Measurements from ENCODE around the gene HNMT.

HNMT gene

DNA sequence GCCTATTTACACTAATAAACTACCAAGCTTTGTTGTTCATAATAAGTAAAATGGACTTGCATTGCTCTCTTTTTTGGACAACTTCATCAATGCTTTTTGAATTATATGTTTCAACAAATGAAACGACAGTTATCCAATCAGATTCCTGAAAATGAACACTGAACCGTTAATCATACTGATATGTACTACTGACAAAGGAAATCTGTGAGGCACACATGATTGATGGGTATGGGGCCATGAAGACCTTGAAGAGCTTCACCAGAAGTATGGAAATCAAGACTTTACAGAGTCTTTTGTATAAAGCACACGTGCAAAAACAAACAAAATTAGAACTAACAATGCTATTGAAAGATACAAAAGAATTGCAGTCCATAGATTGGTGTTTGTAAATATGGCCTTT is 51.2 kb downstream of the HNMT start:
- Histone ChIP-seq H3K4me2 (ENCODE audit: low read depth, low read length, poor library complexity, severe bottlenecking) (no peak overlapping the region), H3K9ac (ENCODE audit: low read depth, low read length, poor library complexity, severe bottlenecking) (no peak overlapping the region), H3K9me2 (replicated peaks; ENCODE audit: low read depth, low read length) (no peaks in the 10 kb centered on the region), H2AFZ (ENCODE audit: low read length) (no peak overlapping the region), H3K27me3 (ENCODE audit: insufficient read depth, low read length, poor library complexity, severe bottlenecking) (no peaks in the 10 kb centered on the region), H3F3A (ENCODE audit: low read depth) (no peaks in the 10 kb centered on the region), H3K4me1 (ENCODE audit: insufficient read depth, low read length, poor library complexity, severe bottlenecking) (no peaks in the 10 kb centered on the region), H4K20me1 (ENCODE audit: insufficient read depth, low read length, poor library complexity, severe bottlenecking) (no peaks in the 10 kb centered on the region), H3K9me3 (ENCODE audit: insufficient read depth, low read depth, low read length) (no peaks in the 10 kb centered on the region), H3K4me3 (ENCODE audit: low read length, poor library complexity, severe bottlenecking) (no peak overlapping the region), H3K36me3 (ENCODE audit: insufficient read depth, low read length) (no peaks in the 10 kb centered on the region), H3K79me2 (ENCODE audit: insufficient read depth, low read length) (no peaks in the 10 kb centered on the region)
- TF ChIP-seq EZH2phosphoT487 (IDR thresholded peaks at IDR 0.05; ENCODE audit: borderline replicate concordance) = no peak

DNA sequence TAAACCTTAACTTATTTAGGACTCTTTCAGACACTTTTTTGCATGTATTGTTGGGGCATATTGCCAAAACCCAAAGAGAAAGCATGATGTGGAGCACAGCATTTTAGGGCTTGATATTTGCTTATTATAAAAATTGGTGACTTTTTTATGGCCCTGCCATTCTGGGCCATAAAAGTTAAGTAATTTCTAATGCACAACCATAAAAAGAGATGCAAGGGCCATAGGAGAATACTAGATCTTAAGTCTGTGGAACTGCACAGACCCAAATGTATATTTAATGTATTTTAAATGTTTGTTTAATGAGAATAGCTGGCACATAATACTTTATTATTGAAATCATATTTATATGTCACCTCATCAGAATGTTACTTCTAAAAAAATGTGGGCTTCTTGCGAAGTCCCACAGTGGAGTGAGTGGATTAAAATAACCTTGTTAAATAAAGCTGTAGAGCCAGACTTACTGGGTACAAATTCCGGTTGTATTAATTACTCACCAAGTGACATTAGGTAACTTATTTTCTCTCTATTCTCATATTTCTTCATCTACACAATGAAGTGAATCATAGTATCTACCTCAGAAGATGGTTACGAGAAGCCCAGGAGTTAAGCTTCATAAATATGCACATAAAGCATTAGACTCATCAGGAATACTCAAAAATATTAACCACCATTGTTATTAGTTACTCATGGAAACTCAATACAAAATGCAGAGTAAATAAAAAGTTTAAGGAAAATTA is 52.2 kb downstream of the HNMT start:
- no peak overlapping the region for H3K9ac ChIP-seq (ENCODE audit: low read depth, low read length, poor library complexity, severe bottlenecking)
- H3F3A ChIP-seq (ENCODE audit: low read depth) = no peaks in the 10 kb centered on the region
- H3K9me2 ChIP-seq (replicated peaks; ENCODE audit: low read depth, low read length) = no peaks in the 10 kb centered on the region
- H3K4me2 ChIP-seq (ENCODE audit: low read depth, low read length, poor library complexity, severe bottlenecking) = no peak overlapping the region
- H4K20me1 ChIP-seq (ENCODE audit: insufficient read depth, low read length, poor library complexity, severe bottlenecking) = no peaks in the 10 kb centered on the region
- no peaks in the 10 kb centered on the region for H3K9me3 ChIP-seq (ENCODE audit: insufficient read depth, low read depth, low read length)
- no peaks in the 10 kb centered on the region for H3K4me1 ChIP-seq (ENCODE audit: insufficient read depth, low read length, poor library complexity, severe bottlenecking)
- no peak overlapping the region for H2AFZ ChIP-seq (ENCODE audit: low read length)
- no peaks in the 10 kb centered on the region for H3K36me3 ChIP-seq (ENCODE audit: insufficient read depth, low read length)
- no peak overlapping the region for H3K4me3 ChIP-seq (ENCODE audit: low read length, poor library complexity, severe bottlenecking)
- no peaks in the 10 kb centered on the region for H3K79me2 ChIP-seq (ENCODE audit: insufficient read depth, low read length)
- TF ChIP-seq EZH2phosphoT487 (IDR thresholded peaks at IDR 0.05; ENCODE audit: borderline replicate concordance) = no peak
- TF ChIP-seq, protein P1, sequence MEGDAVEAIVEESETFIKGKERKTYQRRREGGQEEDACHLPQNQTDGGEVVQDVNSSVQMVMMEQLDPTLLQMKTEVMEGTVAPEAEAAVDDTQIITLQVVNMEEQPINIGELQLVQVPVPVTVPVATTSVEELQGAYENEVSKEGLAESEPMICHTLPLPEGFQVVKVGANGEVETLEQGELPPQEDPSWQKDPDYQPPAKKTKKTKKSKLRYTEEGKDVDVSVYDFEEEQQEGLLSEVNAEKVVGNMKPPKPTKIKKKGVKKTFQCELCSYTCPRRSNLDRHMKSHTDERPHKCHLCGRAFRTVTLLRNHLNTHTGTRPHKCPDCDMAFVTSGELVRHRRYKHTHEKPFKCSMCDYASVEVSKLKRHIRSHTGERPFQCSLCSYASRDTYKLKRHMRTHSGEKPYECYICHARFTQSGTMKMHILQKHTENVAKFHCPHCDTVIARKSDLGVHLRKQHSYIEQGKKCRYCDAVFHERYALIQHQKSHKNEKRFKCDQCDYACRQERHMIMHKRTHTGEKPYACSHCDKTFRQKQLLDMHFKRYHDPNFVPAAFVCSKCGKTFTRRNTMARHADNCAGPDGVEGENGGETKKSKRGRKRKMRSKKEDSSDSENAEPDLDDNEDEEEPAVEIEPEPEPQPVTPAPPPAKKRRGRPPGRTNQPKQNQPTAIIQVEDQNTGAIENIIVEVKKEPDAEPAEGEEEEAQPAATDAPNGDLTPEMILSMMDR (conservative IDR thresholded peaks at IDR 0.05; ENCODE audit: low read length) = no peak
- no peaks in the 10 kb centered on the region for H3K27me3 ChIP-seq (ENCODE audit: insufficient read depth, low read length, poor library complexity, severe bottlenecking)

DNA sequence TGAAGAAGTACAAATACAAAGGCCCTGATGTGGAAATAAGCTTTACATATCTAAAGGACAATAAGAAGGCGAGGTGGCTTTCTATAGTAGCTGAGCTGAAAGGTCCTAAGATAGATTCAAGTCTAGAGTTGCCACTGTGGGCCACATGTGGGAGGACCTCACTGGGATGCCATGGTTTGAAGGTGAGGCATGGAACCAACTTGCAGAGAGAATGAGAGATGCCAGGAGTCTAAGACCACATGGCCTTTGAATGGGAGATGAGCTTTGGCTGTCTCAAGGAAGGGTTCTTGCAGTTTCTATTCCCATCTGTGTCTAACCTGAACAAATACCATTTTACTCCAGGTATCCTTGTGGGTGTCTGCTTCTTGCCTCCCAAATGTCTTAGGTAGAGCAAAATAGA is 53.6 kb downstream of the HNMT start:
- no peak overlapping the region for H3K9ac ChIP-seq (ENCODE audit: low read depth, low read length, poor library complexity, severe bottlenecking)
- H3K4me3 ChIP-seq (ENCODE audit: low read length, poor library complexity, severe bottlenecking) = no peak overlapping the region
- H3K9me3 ChIP-seq (ENCODE audit: insufficient read depth, low read depth, low read length) = no peaks in the 10 kb centered on the region

More for the DNA sequence above, 53.6 kb downstream of the HNMT start:
- Histone ChIP-seq H3K9me2 (replicated peaks; ENCODE audit: low read depth, low read length) (no peaks in the 10 kb centered on the region), H3K4me1 (ENCODE audit: insufficient read depth, low read length, poor library complexity, severe bottlenecking) (no peaks in the 10 kb centered on the region), H4K20me1 (ENCODE audit: insufficient read depth, low read length, poor library complexity, severe bottlenecking) (no peaks in the 10 kb centered on the region), H3K36me3 (ENCODE audit: insufficient read depth, low read length) (no peaks in the 10 kb centered on the region), H3F3A (ENCODE audit: low read depth) (no peaks in the 10 kb centered on the region), H3K27me3 (ENCODE audit: insufficient read depth, low read length, poor library complexity, severe bottlenecking) (no peaks in the 10 kb centered on the region), H2AFZ (ENCODE audit: low read length) (no peak overlapping the region), H3K79me2 (ENCODE audit: insufficient read depth, low read length) (no peaks in the 10 kb centered on the region), H3K4me2 (ENCODE audit: low read depth, low read length, poor library complexity, severe bottlenecking) (no peak overlapping the region)
- TF ChIP-seq EZH2phosphoT487 (IDR thresholded peaks at IDR 0.05; ENCODE audit: borderline replicate concordance) = no peak
- TF ChIP-seq, protein P1 (conservative IDR thresholded peaks at IDR 0.05; ENCODE audit: low read length) = no peak

All from Loucy (cell line).